Glutamatergic neuron (in vitro differentiated cells): ENCODE results near the gene NKX2-2. TPM values are rescaled to one million over a fixed set of nuclear protein-coding genes. Genes with fewer than 3 reads are reported as not detected.
A peak's percentile ranks its signal among the peaks of the same experiment; 100 is the strongest.

ENCODE experiments used
- DNase-seq: peaks from one replicate; pipeline ENCODE4 v3.0.0; 2022
- H3K27ac Mint-ChIP-seq: one replicate; pipeline ENCODE4 v1.8.0; 2020; ENCODE audit warnings: mild to moderate bottlenecking, mixed read lengths, inconsistent platforms; ENCODE audit not compliant: unreplicated experiment
- H3K27me3 Mint-ChIP-seq: one replicate; pipeline ENCODE4 v1.8.0; 2020; ENCODE audit warnings: mild to moderate bottlenecking, moderate library complexity, mixed read lengths, inconsistent platforms; ENCODE audit not compliant: unreplicated experiment
- H3K36me3 Mint-ChIP-seq: one replicate; pipeline ENCODE4 v1.8.0; 2020; ENCODE audit warnings: mild to moderate bottlenecking, mixed read lengths, inconsistent platforms; ENCODE audit not compliant: unreplicated experiment
- H3K4me1 Mint-ChIP-seq: one replicate; pipeline ENCODE4 v1.8.0; 2020; ENCODE audit warnings: mild to moderate bottlenecking, low read depth, mixed read lengths, inconsistent platforms; ENCODE audit not compliant: unreplicated experiment
- H3K4me3 Mint-ChIP-seq: one replicate; pipeline ENCODE4 v1.8.0; 2020; ENCODE audit warnings: mild to moderate bottlenecking, mixed read lengths, inconsistent platforms; ENCODE audit not compliant: unreplicated experiment
- H3K9me3 Mint-ChIP-seq: one replicate; pipeline ENCODE4 v1.8.0; 2020; ENCODE audit warnings: mild to moderate bottlenecking, moderate library complexity, mixed read lengths, inconsistent platforms; ENCODE audit not compliant: unreplicated experiment
- CTCF ChIP-seq: fragments of 200-600 bp; sonication (generic); IDR thresholded peaks from one replicate; pipeline ENCODE4 v1.5.0; 2021; ENCODE audit not compliant: partially characterized antibody, unreplicated experiment
- total RNA-seq: library from RNA; stranded (reverse); fragmentation: NEBNext Ultra II Directional; extraction: Animal tissue kit (Norgen Biotek cat#: 25700); gene quantifications from one replicate; pipeline ENCODE4 v1.2.1, GENCODE V29; 2021; ENCODE audit not compliant: unreplicated experiment

The NKX2-2 gene
- total RNA-seq, 1 donor from 2014 or later, result 1.2 TPM

- no peaks in the 10 kb centered on the region for H3K36me3 Mint-ChIP-seq
- H3K27me3 Mint-ChIP-seq, result peaks cover 46% of the 10 kb centered on the region
- DNase-seq, result no peak
- peaks cover 12% of the 10 kb centered on the region for H3K4me1 Mint-ChIP-seq
- peaks cover 23% of the 10 kb centered on the region for H3K9me3 Mint-ChIP-seq
- no peak for TF ChIP-seq CTCF
- peak overlapping the region; percentile 82 for H3K4me3 Mint-ChIP-seq
- H3K27ac Mint-ChIP-seq, result no peak overlapping the region
Measured at GRCh38 chr20:21518292-21518991, 4.6 kb upstream of the NKX2-2 start.

- DNase-seq, result no peak
- peaks cover 12% of the 10 kb centered on the region for H3K4me1 Mint-ChIP-seq
- H3K36me3 Mint-ChIP-seq, result no peaks in the 10 kb centered on the region
- TF ChIP-seq CTCF, result no peak
- H3K27ac Mint-ChIP-seq, result no peak overlapping the region
- H3K9me3 Mint-ChIP-seq, result peaks cover 20% of the 10 kb centered on the region
- H3K27me3 Mint-ChIP-seq, result peaks cover 42% of the 10 kb centered on the region
- H3K4me3 Mint-ChIP-seq, result peak overlapping the region; percentile 82
Measured at GRCh38 chr20:21517566-21518277, 3.9 kb upstream of the NKX2-2 start.

- no peak for TF ChIP-seq CTCF
- no peaks in the 10 kb centered on the region for H3K36me3 Mint-ChIP-seq
- peak overlapping the region; percentile 61 for H3K4me3 Mint-ChIP-seq
- peaks cover 12% of the 10 kb centered on the region for H3K4me1 Mint-ChIP-seq
- peak; percentile 35 for DNase-seq
- no peak overlapping the region for H3K27ac Mint-ChIP-seq
- peaks cover 45% of the 10 kb centered on the region for H3K27me3 Mint-ChIP-seq
- H3K9me3 Mint-ChIP-seq, result peaks cover 20% of the 10 kb centered on the region
Measured at GRCh38 chr20:21516861-21517565, 3.1 kb upstream of the NKX2-2 start.

- H3K4me3 Mint-ChIP-seq, result peak overlapping the region; percentile 70
- peaks cover 48% of the 10 kb centered on the region for H3K27me3 Mint-ChIP-seq
- peak overlapping the region; percentile 19 for H3K27ac Mint-ChIP-seq
- peaks cover 15% of the 10 kb centered on the region for H3K4me1 Mint-ChIP-seq
- no peaks in the 10 kb centered on the region for H3K36me3 Mint-ChIP-seq
- peaks cover 20% of the 10 kb centered on the region for H3K9me3 Mint-ChIP-seq
- TF ChIP-seq CTCF, result no peak
- no peak for DNase-seq
Measured at GRCh38 chr20:21516180-21516567, 2.3 kb upstream of the NKX2-2 start.
